MCF 10A (cell line): ENCODE measurements around the gene SNRNP48. TPM values are rescaled to one million over a fixed set of nuclear protein-coding genes. Genes with fewer than 3 reads are reported as not detected.
A peak's percentile ranks its signal among the peaks of the same experiment; 100 is the strongest.

Experiments
- BruUV-seq: library from RNA; stranded (reverse); fragments of 400-500 nt; replicated peaks from 2 replicates; lab custom pipeline; 2021; lab: Mats Ljungman, UMichigan
- CTCF ChIA-PET: fragments of 300-600 bp; sonication (Branson Sonifier 250); formaldehyde crosslinking; extraction: SDS; loops from one replicate; lab custom pipeline; 2021; ENCODE audit warnings: antibody characterized with exemption, inconsistent platforms; lab: Yijun Ruan, JAX
- POLR2A ChIA-PET: fragments of 300-600, 350-650 bp; sonication (Branson Sonifier 250); formaldehyde crosslinking; extraction: SDS; loops from one replicate; lab custom pipeline; 2020; ENCODE audit warnings: antibody characterized with exemption, inconsistent platforms; lab: Yijun Ruan, JAX
- DNase-seq: peaks from one replicate; pipeline ENCODE4 v3.0.0-alpha.2; 2018; ENCODE audit not compliant: unreplicated experiment
- H3K27ac Mint-ChIP-seq: one replicate; pipeline ENCODE4 v1.8.0; 2022; ENCODE audit warnings: mild to moderate bottlenecking, low read depth, mixed read lengths; ENCODE audit not compliant: unreplicated experiment
- H3K27me3 Mint-ChIP-seq: one replicate; pipeline ENCODE4 v1.8.0; 2022; ENCODE audit warnings: mixed read lengths; ENCODE audit not compliant: insufficient read depth, unreplicated experiment
- H3K36me3 Mint-ChIP-seq: one replicate; pipeline ENCODE4 v1.8.0; 2022; ENCODE audit warnings: mild to moderate bottlenecking, moderate library complexity, mixed read lengths; ENCODE audit not compliant: insufficient read depth, unreplicated experiment
- H3K4me1 Mint-ChIP-seq: one replicate; pipeline ENCODE4 v1.8.0; 2022; ENCODE audit warnings: mixed read lengths; ENCODE audit not compliant: insufficient read depth, unreplicated experiment
- H3K4me3 Mint-ChIP-seq: one replicate; pipeline ENCODE4 v1.8.0; 2022; ENCODE audit warnings: mild to moderate bottlenecking, moderate library complexity, mixed read lengths; ENCODE audit not compliant: unreplicated experiment
- H3K9me3 Mint-ChIP-seq: one replicate; pipeline ENCODE4 v1.8.0; 2022; ENCODE audit warnings: mixed read lengths; ENCODE audit not compliant: unreplicated experiment
- intact Hi-C: fragments of 100-400 bp; cut with micrococcal nuclease; formaldehyde crosslinking; loops from 2 replicates; pipeline ENCODE4 v1.14.1; 2022
- total RNA-seq: library from RNA; stranded (reverse); gene quantifications from 2 replicates; pipeline ENCODE4 v1.2.3, GENCODE V29; 2022
- TF ChIP-seq, protein P1 (sequence below): fragments of 200-600 bp; IDR thresholded peaks from one replicate; pipeline ENCODE4 v1.8.0; 2022; ENCODE audit warnings: antibody characterized with exemption, mild to moderate bottlenecking; ENCODE audit not compliant: unreplicated experiment

SNRNP48 gene
- total RNA-seq, 1 experiment from 2014 or later = 10.2 TPM

GRCh38 chr6:7604003-7604402 lies 14.0 kb downstream of the SNRNP48 start:
- CTCF ChIA-PET = interaction anchor here (1.0 to 1.7 kb wide), 4 partner anchors 9 to 328 kb away, joined by 3 to 6 read pairs (median 5); no protein-coding TSS in a partner anchor
- POLR2A ChIA-PET = interaction anchor here (0.6 to 4.4 kb wide), 5 partner anchors 8 to 892 kb away, joined by 3 to 19 read pairs (median 3); partner anchors contain the start of gene SNRNP48
- TF ChIP-seq, protein P1, sequence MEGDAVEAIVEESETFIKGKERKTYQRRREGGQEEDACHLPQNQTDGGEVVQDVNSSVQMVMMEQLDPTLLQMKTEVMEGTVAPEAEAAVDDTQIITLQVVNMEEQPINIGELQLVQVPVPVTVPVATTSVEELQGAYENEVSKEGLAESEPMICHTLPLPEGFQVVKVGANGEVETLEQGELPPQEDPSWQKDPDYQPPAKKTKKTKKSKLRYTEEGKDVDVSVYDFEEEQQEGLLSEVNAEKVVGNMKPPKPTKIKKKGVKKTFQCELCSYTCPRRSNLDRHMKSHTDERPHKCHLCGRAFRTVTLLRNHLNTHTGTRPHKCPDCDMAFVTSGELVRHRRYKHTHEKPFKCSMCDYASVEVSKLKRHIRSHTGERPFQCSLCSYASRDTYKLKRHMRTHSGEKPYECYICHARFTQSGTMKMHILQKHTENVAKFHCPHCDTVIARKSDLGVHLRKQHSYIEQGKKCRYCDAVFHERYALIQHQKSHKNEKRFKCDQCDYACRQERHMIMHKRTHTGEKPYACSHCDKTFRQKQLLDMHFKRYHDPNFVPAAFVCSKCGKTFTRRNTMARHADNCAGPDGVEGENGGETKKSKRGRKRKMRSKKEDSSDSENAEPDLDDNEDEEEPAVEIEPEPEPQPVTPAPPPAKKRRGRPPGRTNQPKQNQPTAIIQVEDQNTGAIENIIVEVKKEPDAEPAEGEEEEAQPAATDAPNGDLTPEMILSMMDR = no peak
- no peak for DNase-seq
- no TSS peak for BruUV-seq
- no peaks in the 10 kb centered on the region for H3K9me3 Mint-ChIP-seq
- intact Hi-C loops = no loop called here
- no peaks in the 10 kb centered on the region for H3K4me1 Mint-ChIP-seq
- no peak overlapping the region for H3K4me3 Mint-ChIP-seq
- H3K27ac Mint-ChIP-seq = no peak overlapping the region
- H3K36me3 Mint-ChIP-seq = peaks cover 71% of the 10 kb centered on the region
- H3K27me3 Mint-ChIP-seq = no peaks in the 10 kb centered on the region

DNA sequence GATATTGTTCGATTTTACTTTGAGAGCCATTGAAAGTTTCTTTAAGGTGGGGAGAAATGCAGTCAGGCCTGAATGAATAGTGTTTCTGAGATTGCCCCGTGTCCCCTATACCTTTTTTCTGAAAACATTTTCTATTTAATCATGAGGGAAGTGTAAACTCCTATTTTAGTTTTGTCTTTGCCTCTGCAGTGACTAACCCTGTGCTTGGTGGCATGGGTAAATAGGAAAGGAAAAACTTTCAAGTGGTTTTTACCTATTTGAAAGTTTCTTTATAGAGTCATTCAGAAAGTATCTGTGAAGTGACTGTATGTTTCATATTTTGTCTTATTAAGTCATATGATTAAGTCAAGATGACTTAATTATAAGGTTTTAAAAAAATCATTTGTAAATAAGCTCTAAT lies 14.5 kb downstream of the SNRNP48 start:
- CTCF ChIA-PET = interaction anchor here (0.6 to 1.7 kb wide), 4 partner anchors 8 to 328 kb away, joined by 3 to 6 read pairs (median 5); no protein-coding TSS in a partner anchor
- H3K36me3 Mint-ChIP-seq = peaks cover 73% of the 10 kb centered on the region
- TF ChIP-seq, protein P1 = no peak

GRCh38 chr6:7615611-7616383 lies 25.8 kb downstream of the SNRNP48 start:
- no TSS peak for BruUV-seq
- TF ChIP-seq, protein P1 = peak; percentile 87
- Mint-ChIP-seq H3K4me1 (peaks cover 28% of the 10 kb centered on the region), H3K36me3 (peaks cover 22% of the 10 kb centered on the region), H3K27ac (no peak overlapping the region), H3K4me3 (peak overlapping the region; percentile 26), H3K9me3 (no peaks in the 10 kb centered on the region), H3K27me3 (no peaks in the 10 kb centered on the region)
- ChIA-PET CTCF (interaction anchor here (0.6 to 5.7 kb wide), 9 partner anchors 11 to 909 kb away, joined by 3 to 61 read pairs (median 3); no protein-coding TSS in a partner anchor), POLR2A (interaction anchor here (0.6 to 2.1 kb wide), 9 partner anchors 25 to 953 kb away, joined by 3 to 11 read pairs (median 4); partner anchors contain the start of genes CAGE1, RIOK1 and SNRNP48)
- intact Hi-C loops = loop anchor here (1.0 to 5.0 kb wide), 8 partner anchors 107 to 938 kb away; no protein-coding TSS in a partner anchor
- DNase-seq = peak; percentile 75

More for the DNA sequence above, 14.5 kb downstream of the SNRNP48 start:
- Mint-ChIP-seq H3K27ac (no peak overlapping the region), H3K4me3 (no peak overlapping the region), H3K4me1 (no peaks in the 10 kb centered on the region), H3K9me3 (no peaks in the 10 kb centered on the region), H3K27me3 (no peaks in the 10 kb centered on the region)
- POLR2A ChIA-PET = interaction anchor here (1.4 to 4.4 kb wide), 2 partner anchors 8 to 15 kb away, joined by 3 to 19 read pairs; partner anchors contain the start of gene SNRNP48
- intact Hi-C loops = no loop called here
- no TSS peak for BruUV-seq
- DNase-seq = no peak
